OCI-LY3 (cell line): ENCODE results near the gene WASHC2A.
"Not testable (repeated sequence)": the region's sequence is repeated elsewhere in the genome, so short reads cannot be mapped to it uniquely, and the experiment has no call there.

Experiments used
- H2AFZ ChIP-seq: fragments of 200-600, 300-600 bp; shearing (Covaris generic); 2 replicates; pipeline ENCODE4 v1.6.0; 2014; ENCODE audit warnings: antibody characterized with exemption, low read depth, low read length
- H3K27ac ChIP-seq: fragments of 200-600, 300-600 bp; sonication (generic); 2 replicates; pipeline ENCODE4 v1.5.1; 2014; ENCODE audit warnings: mild to moderate bottlenecking, low read length, moderate library complexity, mixed read lengths
- H3K27me3 ChIP-seq: fragments of 200-600, 300-600 bp; sonication (generic); 2 replicates; pipeline ENCODE4 v1.6.1; 2014; ENCODE audit warnings: low read depth, low read length, mixed read lengths
- H3K36me3 ChIP-seq: fragments of 200-600, 300-600 bp; sonication (generic); replicated peaks from 2 replicates; pipeline ENCODE3; 2014; ENCODE audit warnings: low read depth, low read length, mixed read lengths
- H3K4me1 ChIP-seq: fragments of 300-600, 200-600 bp; sonication (generic); 2 replicates; pipeline ENCODE4 v1.6.1; 2014; ENCODE audit warnings: low read length, mixed read lengths
- H3K4me2 ChIP-seq: fragments of 200-600, 300-600 bp; sonication (generic); 2 replicates; pipeline ENCODE4 v1.6.1; 2014; ENCODE audit warnings: low read length, mixed read lengths
- H3K4me3 ChIP-seq: fragments of 300-600, 200-600 bp; sonication (generic); 2 replicates; pipeline ENCODE4 v1.5.1; 2014; ENCODE audit warnings: antibody characterized with exemption, mild to moderate bottlenecking, low read length, moderate library complexity
- H3K79me2 ChIP-seq: fragments of 300-600, 200-600 bp; shearing (Covaris generic); 2 replicates; pipeline ENCODE4 v1.6.1; 2014; ENCODE audit warnings: mild to moderate bottlenecking, low read length, mixed read lengths
- H3K9ac ChIP-seq: fragments of 300-600, 200-600 bp; shearing (Covaris generic); 2 replicates; pipeline ENCODE4 v1.6.0; 2014; ENCODE audit warnings: mild to moderate bottlenecking, low read length, moderate library complexity
- H3K9me3 ChIP-seq: fragments of 200-600, 300-600 bp; shearing (Covaris generic); 2 replicates; pipeline ENCODE4 v1.6.1; 2014; ENCODE audit warnings: low read length, mixed read lengths; ENCODE audit not compliant: insufficient read depth
- H4K20me1 ChIP-seq: fragments of 200-600, 300-600 bp; sonication (generic); 2 replicates; pipeline ENCODE4 v1.6.1; 2016; ENCODE audit warnings: low read length, mixed read lengths; ENCODE audit not compliant: insufficient read depth
- EZH2phosphoT487 ChIP-seq: fragments of 200-600 bp; shearing (Covaris generic); IDR thresholded peaks from 2 replicates; pipeline ENCODE4 v1.6.1; 2018; ENCODE audit warnings: antibody characterized with exemption, mixed run types, low read depth
- TF ChIP-seq, protein P1 (sequence below): fragments of 200-600, 300-600 bp; sonication (generic); IDR thresholded peaks from 2 replicates; pipeline ENCODE4 v1.5.1; 2014; ENCODE audit warnings: antibody characterized with exemption, low read length, low read depth

WASHC2A gene

DNA sequence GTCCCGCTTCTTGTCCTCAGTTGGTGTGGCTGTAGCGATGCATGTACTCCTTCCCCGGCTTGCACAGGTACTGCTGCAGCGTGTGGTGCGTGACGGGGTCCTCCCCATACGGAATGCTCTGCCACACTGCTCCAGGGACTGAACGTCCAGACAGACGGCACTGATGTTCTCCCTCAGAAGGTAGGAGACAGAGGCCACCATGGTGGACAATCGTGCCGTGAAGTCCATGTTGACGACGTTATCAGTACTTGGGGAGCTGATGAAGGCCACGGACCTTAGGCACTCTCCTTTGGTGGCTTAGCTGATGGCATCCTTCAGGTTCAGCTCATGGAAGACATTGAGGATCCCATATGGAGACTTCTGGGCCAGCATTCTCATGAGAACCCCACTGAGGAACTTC, 42.1 kb upstream of the WASHC2A start:
- H3K27me3 ChIP-seq, result no peaks in the 10 kb centered on the region
- H3K27ac ChIP-seq, result no peak overlapping the region
- TF ChIP-seq, protein P1, sequence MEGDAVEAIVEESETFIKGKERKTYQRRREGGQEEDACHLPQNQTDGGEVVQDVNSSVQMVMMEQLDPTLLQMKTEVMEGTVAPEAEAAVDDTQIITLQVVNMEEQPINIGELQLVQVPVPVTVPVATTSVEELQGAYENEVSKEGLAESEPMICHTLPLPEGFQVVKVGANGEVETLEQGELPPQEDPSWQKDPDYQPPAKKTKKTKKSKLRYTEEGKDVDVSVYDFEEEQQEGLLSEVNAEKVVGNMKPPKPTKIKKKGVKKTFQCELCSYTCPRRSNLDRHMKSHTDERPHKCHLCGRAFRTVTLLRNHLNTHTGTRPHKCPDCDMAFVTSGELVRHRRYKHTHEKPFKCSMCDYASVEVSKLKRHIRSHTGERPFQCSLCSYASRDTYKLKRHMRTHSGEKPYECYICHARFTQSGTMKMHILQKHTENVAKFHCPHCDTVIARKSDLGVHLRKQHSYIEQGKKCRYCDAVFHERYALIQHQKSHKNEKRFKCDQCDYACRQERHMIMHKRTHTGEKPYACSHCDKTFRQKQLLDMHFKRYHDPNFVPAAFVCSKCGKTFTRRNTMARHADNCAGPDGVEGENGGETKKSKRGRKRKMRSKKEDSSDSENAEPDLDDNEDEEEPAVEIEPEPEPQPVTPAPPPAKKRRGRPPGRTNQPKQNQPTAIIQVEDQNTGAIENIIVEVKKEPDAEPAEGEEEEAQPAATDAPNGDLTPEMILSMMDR, result no peak
- no peak for TF ChIP-seq EZH2phosphoT487
- no peak overlapping the region for H3K9ac ChIP-seq
- no peaks in the 10 kb centered on the region for H3K79me2 ChIP-seq
- H3K4me2 ChIP-seq, result no peak overlapping the region
- no peaks in the 10 kb centered on the region for H3K4me1 ChIP-seq
- H3K9me3 ChIP-seq, result no peaks in the 10 kb centered on the region
- H4K20me1 ChIP-seq, result no peaks in the 10 kb centered on the region
- no peaks in the 10 kb centered on the region for H3K36me3 ChIP-seq
- H3K4me3 ChIP-seq, result no peak overlapping the region
- H2AFZ ChIP-seq, result no peak overlapping the region

DNA sequence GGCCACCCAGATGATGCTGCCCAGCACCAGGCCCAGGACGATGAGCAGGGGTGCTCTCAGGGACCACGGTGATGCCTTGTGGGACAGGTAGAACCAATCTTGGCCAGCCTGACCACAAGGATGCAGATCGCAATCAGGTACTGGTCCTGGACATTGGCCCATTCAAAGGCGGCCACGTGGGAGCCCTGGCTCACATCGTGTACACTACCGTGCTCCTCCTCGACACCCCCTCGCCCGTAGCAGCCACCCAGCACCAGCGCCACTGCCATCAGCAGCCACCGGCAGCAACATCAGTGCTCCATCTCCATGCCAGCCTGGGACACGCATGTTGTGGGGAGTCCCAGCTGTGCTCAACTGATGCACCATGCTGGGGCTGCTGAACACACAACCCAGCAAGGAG, 40.6 kb upstream of the WASHC2A start:
- Histone ChIP-seq H3K27me3 (no peaks in the 10 kb centered on the region), H3K27ac (no peak overlapping the region), H3K79me2 (no peaks in the 10 kb centered on the region), H3K36me3 (no peaks in the 10 kb centered on the region), H3K4me3 (no peak overlapping the region), H3K4me2 (no peak overlapping the region), H3K9ac (no peak overlapping the region), H3K9me3 (no peaks in the 10 kb centered on the region), H2AFZ (no peak overlapping the region), H4K20me1 (no peaks in the 10 kb centered on the region), H3K4me1 (no peaks in the 10 kb centered on the region)
- no peak for TF ChIP-seq EZH2phosphoT487
- TF ChIP-seq, protein P1, result no peak

- H3K4me2 ChIP-seq, result no peak overlapping the region
- H3K27me3 ChIP-seq, result no peaks in the 10 kb centered on the region
- TF ChIP-seq EZH2phosphoT487, result no peak
- TF ChIP-seq, protein P1, result no peak
- no peaks in the 10 kb centered on the region for H3K4me1 ChIP-seq
- H3K4me3 ChIP-seq, result no peak overlapping the region
- no peak overlapping the region for H3K27ac ChIP-seq
- no peaks in the 10 kb centered on the region for H3K9me3 ChIP-seq
- no peak overlapping the region for H3K9ac ChIP-seq
- H2AFZ ChIP-seq, result no peak overlapping the region
- no peaks in the 10 kb centered on the region for H3K36me3 ChIP-seq
- no peaks in the 10 kb centered on the region for H3K79me2 ChIP-seq
- H4K20me1 ChIP-seq, result no peaks in the 10 kb centered on the region
These were observed 34.3 kb upstream of the WASHC2A start for GRCh38 chr10:50033481-50033880.

DNA sequence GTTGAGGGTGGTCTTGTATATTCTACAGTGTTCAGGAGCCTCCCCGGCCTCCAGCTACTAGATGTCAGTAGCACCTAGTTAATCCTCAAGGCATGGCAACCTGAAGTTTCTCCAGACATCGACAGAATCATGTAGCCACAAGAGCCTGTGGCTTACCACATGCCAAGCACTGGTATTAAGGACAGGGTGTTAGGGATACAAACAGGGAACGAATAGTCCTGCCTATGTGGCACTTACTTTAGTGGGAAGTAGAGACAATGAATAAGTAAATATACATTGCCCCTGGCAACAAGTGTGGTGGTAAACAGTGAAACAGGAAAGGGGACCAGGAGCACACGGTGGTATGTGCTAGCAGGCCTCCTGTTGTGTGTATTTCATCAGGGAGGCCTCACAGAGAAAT, 32.4 kb upstream of the WASHC2A start:
- not testable (repeated sequence) for H3K79me2 ChIP-seq, H3K36me3 ChIP-seq, H3K4me2 ChIP-seq

More for the DNA sequence above, 32.4 kb upstream of the WASHC2A start:
- H4K20me1 ChIP-seq, H3K4me3 ChIP-seq, H2AFZ ChIP-seq, H3K27me3 ChIP-seq, H3K27ac ChIP-seq, H3K9ac ChIP-seq, H3K9me3 ChIP-seq, H3K4me1 ChIP-seq: not testable (repeated sequence)
